Retinal pigment epithelial cell (primary cell): ENCODE results near the gene CHST4.
A peak's percentile ranks its signal among the peaks of the same experiment; 100 is the strongest.

Source experiments
- DNase-seq: peaks from one replicate; pipeline ENCODE4 v3.0.0-alpha.2; 2010; ENCODE audit warnings: low read depth
- H3K4me3 ChIP-seq: 2 replicates; pipeline ENCODE4 v1.5.1; 2011; ENCODE audit warnings: mild to moderate bottlenecking, low read length, control low read depth, moderate library complexity
- TF ChIP-seq, protein P1 (sequence below): conservative IDR thresholded peaks from 2 replicates; pipeline ENCODE4 v1.5.1; 2011; ENCODE audit warnings: low read depth, low read length, control low read depth, inconsistent platforms

Gene CHST4

DNA sequence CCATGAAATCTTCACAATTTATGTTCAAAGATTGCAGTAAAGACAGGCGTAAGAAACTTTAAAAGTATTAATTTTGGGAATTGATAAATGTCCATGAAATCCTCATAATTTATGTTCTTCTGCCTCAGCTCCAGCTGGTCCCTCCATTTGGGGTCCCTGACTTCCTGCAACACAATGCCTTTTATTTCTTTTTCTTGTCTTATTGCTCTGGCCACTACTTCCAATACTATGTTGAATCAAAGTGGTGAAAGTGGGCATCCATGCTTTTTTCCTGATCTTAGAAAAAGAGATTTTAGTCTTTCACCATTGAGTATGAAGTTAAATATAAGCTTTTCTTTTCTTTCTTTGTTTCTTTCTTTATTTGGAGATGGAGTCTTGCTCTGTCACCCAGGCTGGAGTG, 36.3 kb downstream of the CHST4 start:
- TF ChIP-seq, protein P1, sequence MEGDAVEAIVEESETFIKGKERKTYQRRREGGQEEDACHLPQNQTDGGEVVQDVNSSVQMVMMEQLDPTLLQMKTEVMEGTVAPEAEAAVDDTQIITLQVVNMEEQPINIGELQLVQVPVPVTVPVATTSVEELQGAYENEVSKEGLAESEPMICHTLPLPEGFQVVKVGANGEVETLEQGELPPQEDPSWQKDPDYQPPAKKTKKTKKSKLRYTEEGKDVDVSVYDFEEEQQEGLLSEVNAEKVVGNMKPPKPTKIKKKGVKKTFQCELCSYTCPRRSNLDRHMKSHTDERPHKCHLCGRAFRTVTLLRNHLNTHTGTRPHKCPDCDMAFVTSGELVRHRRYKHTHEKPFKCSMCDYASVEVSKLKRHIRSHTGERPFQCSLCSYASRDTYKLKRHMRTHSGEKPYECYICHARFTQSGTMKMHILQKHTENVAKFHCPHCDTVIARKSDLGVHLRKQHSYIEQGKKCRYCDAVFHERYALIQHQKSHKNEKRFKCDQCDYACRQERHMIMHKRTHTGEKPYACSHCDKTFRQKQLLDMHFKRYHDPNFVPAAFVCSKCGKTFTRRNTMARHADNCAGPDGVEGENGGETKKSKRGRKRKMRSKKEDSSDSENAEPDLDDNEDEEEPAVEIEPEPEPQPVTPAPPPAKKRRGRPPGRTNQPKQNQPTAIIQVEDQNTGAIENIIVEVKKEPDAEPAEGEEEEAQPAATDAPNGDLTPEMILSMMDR = no peak
- no peak overlapping the region for H3K4me3 ChIP-seq
- no peak for DNase-seq

DNA sequence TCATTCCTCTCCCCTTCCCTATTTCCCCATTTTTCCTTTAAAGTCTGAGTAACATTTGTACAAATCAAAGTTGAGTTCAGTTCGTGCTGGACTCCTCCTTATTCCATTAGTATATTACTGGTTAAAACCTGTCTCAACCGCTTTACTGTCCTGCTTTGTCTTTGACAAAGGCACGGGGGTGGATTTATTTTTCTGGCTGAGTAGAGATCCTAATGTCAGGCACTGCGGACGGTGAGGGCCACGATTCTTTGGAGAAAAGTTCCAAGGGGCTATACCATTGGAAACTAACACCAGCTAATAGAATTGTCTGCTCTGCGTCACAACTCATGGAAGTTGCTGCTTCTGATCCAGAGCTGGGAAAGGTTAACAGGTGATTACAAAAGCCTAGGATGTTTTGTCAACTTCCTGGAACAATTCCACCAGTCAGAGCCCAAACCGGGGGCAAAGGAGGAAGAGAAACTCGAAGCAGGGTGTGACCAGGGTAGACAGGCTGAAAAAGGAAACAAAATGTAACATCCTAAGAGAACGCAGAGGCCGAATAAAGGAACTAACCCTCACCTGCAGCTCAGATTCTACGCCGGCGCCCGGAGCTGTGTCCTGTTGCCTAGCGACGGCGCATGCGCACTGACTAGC, 38.2 kb downstream of the CHST4 start:
- TF ChIP-seq, protein P1 = no peak
- DNase-seq = no peak
- H3K4me3 ChIP-seq = peak overlapping the region; percentile 70

DNA sequence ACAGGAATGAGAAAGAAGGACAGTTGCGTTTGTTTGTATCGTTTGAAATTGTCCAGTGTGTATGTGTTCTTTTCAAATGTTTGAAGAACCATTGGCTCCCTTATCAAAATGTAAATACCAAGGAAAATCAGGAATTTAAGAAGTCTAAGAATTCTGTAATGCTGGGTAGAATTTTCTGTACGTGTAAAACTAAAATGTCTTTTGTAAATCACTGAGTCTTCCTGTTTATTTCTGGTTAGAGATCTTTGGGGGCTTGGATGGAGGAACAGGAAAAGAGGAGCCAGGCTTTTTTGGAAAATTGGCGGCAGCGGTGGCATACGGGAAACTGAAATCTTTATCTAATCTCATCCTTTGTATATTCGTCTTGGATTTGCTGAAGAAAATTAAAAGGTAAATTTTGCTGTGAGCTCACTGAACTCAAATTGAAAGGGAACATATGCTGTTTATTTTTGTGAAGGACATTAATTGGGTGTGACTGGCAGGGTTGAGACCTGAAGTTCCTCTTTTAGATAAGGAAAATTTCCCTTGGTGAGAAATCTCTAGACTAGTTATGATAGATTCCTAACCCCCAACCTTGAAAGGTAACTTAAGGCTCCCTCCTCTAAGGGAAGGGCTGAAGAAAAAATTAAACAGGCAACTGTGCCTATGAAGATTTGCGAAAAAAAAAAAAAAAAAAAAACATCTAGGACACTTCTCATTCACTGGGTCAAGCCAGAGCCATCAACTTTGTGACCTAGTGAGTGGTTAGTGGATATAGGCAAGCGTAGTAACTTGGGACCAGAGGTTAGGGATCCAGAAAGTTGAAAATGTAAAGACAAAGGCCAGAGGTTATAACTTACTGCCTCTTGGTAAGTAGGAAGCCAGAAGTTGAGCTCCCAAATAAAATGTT, 39.8 kb downstream of the CHST4 start:
- H3K4me3 ChIP-seq = no peak overlapping the region
- no peak for DNase-seq
- TF ChIP-seq, protein P1 = no peak

DNA sequence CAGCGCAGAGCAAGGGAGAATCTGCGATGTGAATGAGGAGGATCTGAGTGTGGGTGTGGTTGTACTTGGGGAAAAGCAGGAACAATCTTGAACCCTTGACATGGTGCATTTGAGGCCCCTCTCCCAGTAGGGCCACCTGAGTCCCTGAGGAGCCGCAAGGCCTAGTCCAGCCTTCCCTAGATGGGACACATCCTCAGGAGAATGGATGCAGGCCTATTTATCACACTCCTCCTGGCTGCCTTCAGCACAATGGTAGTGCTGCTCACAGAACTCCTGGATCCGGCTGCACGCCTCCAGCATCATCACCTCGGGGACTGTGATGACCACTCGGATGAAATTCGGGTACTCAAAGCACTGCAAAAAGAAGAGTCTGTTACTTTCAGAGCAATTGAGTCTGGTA, 41.7 kb downstream of the CHST4 start:
- TF ChIP-seq, protein P1 = no peak
- no peak overlapping the region for H3K4me3 ChIP-seq
- DNase-seq = no peak

DNA sequence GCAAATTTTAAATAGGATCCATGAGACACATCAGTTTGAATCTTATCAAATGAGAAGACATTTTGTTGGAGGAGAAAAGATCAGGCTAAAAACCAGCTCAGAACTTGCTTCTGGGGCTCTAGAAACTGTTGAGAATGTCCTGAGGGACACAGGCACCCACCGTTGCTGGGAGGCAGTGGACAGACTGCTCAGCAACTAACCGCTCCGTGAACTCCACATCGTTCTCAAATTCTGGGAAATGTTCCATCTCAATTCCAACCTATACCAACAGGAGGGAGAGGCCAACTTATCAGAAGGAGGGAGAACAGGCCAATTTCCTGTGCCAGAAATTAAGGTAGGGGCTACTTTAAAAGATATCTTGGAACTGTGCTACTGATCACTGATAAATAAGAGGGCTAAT, 42.3 kb downstream of the CHST4 start:
- H3K4me3 ChIP-seq = no peak overlapping the region
- TF ChIP-seq, protein P1 = no peak
- no peak for DNase-seq

DNA sequence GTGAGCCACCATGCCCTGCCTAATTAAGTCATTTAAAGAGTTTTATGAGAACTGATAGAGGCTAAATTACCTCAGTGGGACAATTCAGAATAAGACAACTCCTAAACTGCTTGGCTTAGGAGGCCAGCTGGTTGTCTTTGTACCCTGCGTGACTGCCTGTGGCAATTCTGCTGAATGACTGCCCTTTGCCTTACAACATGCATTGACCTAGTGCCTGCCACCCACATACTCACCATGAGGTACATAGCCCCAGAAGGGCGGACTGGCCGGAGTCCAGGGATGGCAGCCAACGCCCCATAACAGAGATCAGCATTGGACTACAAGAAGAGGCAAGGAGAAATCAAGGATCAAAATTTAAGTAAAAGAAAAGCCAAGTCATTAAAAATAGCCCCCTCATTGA, 43.4 kb downstream of the CHST4 start:
- DNase-seq = no peak
- TF ChIP-seq, protein P1 = no peak
- H3K4me3 ChIP-seq = no peak overlapping the region

DNA sequence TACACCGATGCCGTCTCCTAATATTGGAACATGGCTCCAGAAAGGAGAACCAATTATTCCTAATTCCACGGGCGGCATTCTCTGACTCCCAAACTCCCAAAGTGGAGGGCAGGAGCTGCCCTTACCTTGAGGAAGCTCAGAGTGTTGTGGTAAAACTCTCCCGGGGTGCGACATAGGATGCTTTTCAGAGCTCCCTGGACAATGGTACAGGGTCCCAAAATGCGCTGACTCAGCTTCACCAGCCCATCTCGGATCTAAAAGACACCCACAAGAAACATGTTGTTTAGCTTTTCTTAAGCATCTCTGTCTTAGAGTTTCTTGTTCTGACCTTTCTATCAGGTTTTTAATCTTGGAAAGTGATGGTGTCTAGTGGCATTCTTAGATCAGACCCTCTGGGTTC, 43.9 kb downstream of the CHST4 start:
- TF ChIP-seq, protein P1 = no peak
- DNase-seq = no peak
- no peak overlapping the region for H3K4me3 ChIP-seq
